SJCRH30 (cell line): ENCODE measurements around the gene PDZD2. TPM values are rescaled to one million over a fixed set of nuclear protein-coding genes. Genes with fewer than 3 reads are reported as not detected.

Source experiments
- DNase-seq, 2 experiments: peaks; one replicate each; pipeline ENCODE4 v3.0.0-alpha.2; 2015 to 2020
- H3K27ac ChIP-seq: fragments of 250-450 bp; sonication (Bioruptor Pico); 2 replicates; pipeline ENCODE4 v1.5.1; 2020; ENCODE audit warnings: mild to moderate bottlenecking, moderate library complexity
- H3K27me3 ChIP-seq: fragments of 250-450 bp; sonication (Bioruptor Pico); 2 replicates; pipeline ENCODE4 v1.5.1; 2020; ENCODE audit warnings: mild to moderate bottlenecking, moderate library complexity
- H3K36me3 ChIP-seq: fragments of 250-450 bp; sonication (Bioruptor Pico); 2 replicates; pipeline ENCODE4 v1.5.1; 2020; ENCODE audit warnings: mild to moderate bottlenecking, moderate library complexity
- H3K4me1 ChIP-seq: fragments of 250-450 bp; sonication (Bioruptor Pico); 2 replicates; pipeline ENCODE4 v1.5.1; 2020; ENCODE audit warnings: mild to moderate bottlenecking, moderate library complexity
- H3K4me3 ChIP-seq: fragments of 250-450 bp; sonication (Bioruptor Pico); 2 replicates; pipeline ENCODE4 v1.5.1; 2020; ENCODE audit warnings: mild to moderate bottlenecking, moderate library complexity
- H3K9me3 ChIP-seq: fragments of 250-450 bp; sonication (Bioruptor Pico); replicated peaks from 2 replicates; pipeline ENCODE4 v1.5.1; 2020; ENCODE audit warnings: mild to moderate bottlenecking, moderate library complexity
- total RNA-seq: library from RNA; depleted of rRNA; stranded (reverse); fragments of >200 nt; shearing (Covaris generic); gene quantifications from 2 replicates; pipeline ENCODE4 v1.2.3, GENCODE V29; 2014

The PDZD2 gene
- total RNA-seq, 1 experiment from 2014 or later, result 0.47 TPM

- Histone ChIP-seq H3K27me3 (no peaks in the 10 kb centered on the region), H3K4me3 (no peak overlapping the region), H3K4me1 (no peaks in the 10 kb centered on the region), H3K9me3 (no peaks in the 10 kb centered on the region), H3K36me3 (no peaks in the 10 kb centered on the region), H3K27ac (no peak overlapping the region)
- no peak for DNase-seq
Measured at GRCh38 chr5:31911291-31912265, 272.6 kb downstream of the PDZD2 start.

- Histone ChIP-seq H3K4me3 (no peak overlapping the region), H3K36me3 (no peaks in the 10 kb centered on the region), H3K27me3 (no peaks in the 10 kb centered on the region), H3K4me1 (no peaks in the 10 kb centered on the region), H3K27ac (no peak overlapping the region), H3K9me3 (no peaks in the 10 kb centered on the region)
- DNase-seq, result no peak
Measured at GRCh38 chr5:31913808-31914207, 274.9 kb downstream of the PDZD2 start.

GRCh38 chr5:31916327-31916726 is 277.4 kb downstream of the PDZD2 start:
- no peaks in the 10 kb centered on the region for H3K4me1 ChIP-seq
- H3K4me3 ChIP-seq, result no peak overlapping the region
- no peaks in the 10 kb centered on the region for H3K9me3 ChIP-seq
- H3K27me3 ChIP-seq, result no peaks in the 10 kb centered on the region; the same call in 1 of the 2 replicates
- H3K36me3 ChIP-seq, result no peaks in the 10 kb centered on the region
- no peak for DNase-seq
- H3K27ac ChIP-seq, result no peak overlapping the region

GRCh38 chr5:31918739-31919138 is 279.8 kb downstream of the PDZD2 start:
- no peaks in the 10 kb centered on the region for H3K4me1 ChIP-seq
- H3K27ac ChIP-seq, result no peak overlapping the region

GRCh38 chr5:31921852-31922305 is 282.9 kb downstream of the PDZD2 start:
- no peaks in the 10 kb centered on the region for H3K9me3 ChIP-seq
- H3K36me3 ChIP-seq, result no peaks in the 10 kb centered on the region
- no peak overlapping the region for H3K27ac ChIP-seq
- no peaks in the 10 kb centered on the region; the same call in 1 of the 2 replicates for H3K27me3 ChIP-seq
- H3K4me3 ChIP-seq, result no peak overlapping the region
- H3K4me1 ChIP-seq, result no peaks in the 10 kb centered on the region
- no peak for DNase-seq

More at GRCh38 chr5:31918739-31919138, 279.8 kb downstream of the PDZD2 start:
- no peak overlapping the region for H3K4me3 ChIP-seq
- no peak for DNase-seq
- H3K36me3 ChIP-seq, result no peaks in the 10 kb centered on the region
- H3K27me3 ChIP-seq, result no peaks in the 10 kb centered on the region; the same call in 1 of the 2 replicates
- H3K9me3 ChIP-seq, result no peaks in the 10 kb centered on the region

- Histone ChIP-seq H3K4me3 (no peak overlapping the region), H3K4me1 (no peaks in the 10 kb centered on the region)
Measured at GRCh38 chr5:31924005-31924404, 285.1 kb downstream of the PDZD2 start.

GRCh38 chr5:31931874-31932273 is 292.9 kb downstream of the PDZD2 start:
- no peaks in the 10 kb centered on the region for H3K4me1 ChIP-seq
- H3K9me3 ChIP-seq, result no peaks in the 10 kb centered on the region
- no peak for DNase-seq
- no peaks in the 10 kb centered on the region for H3K36me3 ChIP-seq
- no peak overlapping the region for H3K27ac ChIP-seq
- H3K4me3 ChIP-seq, result no peak overlapping the region
- H3K27me3 ChIP-seq, result no peaks in the 10 kb centered on the region

More at GRCh38 chr5:31924005-31924404, 285.1 kb downstream of the PDZD2 start:
- Histone ChIP-seq H3K36me3 (no peaks in the 10 kb centered on the region), H3K9me3 (no peaks in the 10 kb centered on the region), H3K27me3 (no peaks in the 10 kb centered on the region; the same call in 1 of the 2 replicates), H3K27ac (no peak overlapping the region)
- DNase-seq, result no peak

GRCh38 chr5:31934156-31934555 is 295.2 kb downstream of the PDZD2 start:
- 0 out of 2 replicates have a peak, but pooled peaks cover 4% of the 10 kb centered on the region for H3K27me3 ChIP-seq
- H3K4me1 ChIP-seq, result no peaks in the 10 kb centered on the region
- no peaks in the 10 kb centered on the region for H3K9me3 ChIP-seq
- DNase-seq, result no peak
- H3K36me3 ChIP-seq, result no peaks in the 10 kb centered on the region
- H3K4me3 ChIP-seq, result no peak overlapping the region
- no peak overlapping the region for H3K27ac ChIP-seq

- Histone ChIP-seq H3K9me3 (no peaks in the 10 kb centered on the region), H3K27ac (no peak overlapping the region), H3K36me3 (no peaks in the 10 kb centered on the region), H3K4me1 (no peaks in the 10 kb centered on the region), H3K4me3 (no peak overlapping the region), H3K27me3 (0 out of 2 replicates have a peak, but pooled peaks cover 4% of the 10 kb centered on the region)
- DNase-seq, result peak in 1 of 2 experiments; percentile 23
Measured at GRCh38 chr5:31935496-31936369, 296.8 kb downstream of the PDZD2 start.

GRCh38 chr5:31936683-31937082 is 297.8 kb downstream of the PDZD2 start:
- H3K4me3 ChIP-seq, result no peak overlapping the region
- no peak for DNase-seq
- H3K27me3 ChIP-seq, result 0 out of 2 replicates have a peak, but pooled peaks cover 4% of the 10 kb centered on the region
- no peaks in the 10 kb centered on the region for H3K4me1 ChIP-seq
- no peak overlapping the region for H3K27ac ChIP-seq
- H3K9me3 ChIP-seq, result no peaks in the 10 kb centered on the region
- no peaks in the 10 kb centered on the region for H3K36me3 ChIP-seq

- DNase-seq, result no peak
- Histone ChIP-seq H3K36me3 (no peaks in the 10 kb centered on the region), H3K4me3 (no peak overlapping the region), H3K27me3 (0 out of 2 replicates have a peak, but pooled peaks cover 4% of the 10 kb centered on the region), H3K27ac (no peak overlapping the region), H3K9me3 (no peaks in the 10 kb centered on the region), H3K4me1 (no peaks in the 10 kb centered on the region)
Measured at GRCh38 chr5:31937226-31937625, 298.3 kb downstream of the PDZD2 start.

GRCh38 chr5:31937703-31938102 is 298.8 kb downstream of the PDZD2 start:
- Histone ChIP-seq H3K4me1 (no peaks in the 10 kb centered on the region), H3K4me3 (no peak overlapping the region), H3K27me3 (0 out of 2 replicates have a peak, but pooled peaks cover 4% of the 10 kb centered on the region), H3K36me3 (no peaks in the 10 kb centered on the region), H3K9me3 (no peaks in the 10 kb centered on the region), H3K27ac (no peak overlapping the region)
- DNase-seq, result no peak

- Histone ChIP-seq H3K27me3 (0 out of 2 replicates have a peak, but pooled peaks cover 4% of the 10 kb centered on the region), H3K27ac (no peak overlapping the region), H3K36me3 (no peaks in the 10 kb centered on the region), H3K4me1 (no peaks in the 10 kb centered on the region), H3K9me3 (no peaks in the 10 kb centered on the region), H3K4me3 (no peak overlapping the region)
- no peak for DNase-seq
Measured at GRCh38 chr5:31939151-31939550, 300.2 kb downstream of the PDZD2 start.

GRCh38 chr5:31941151-31941755 is 302.3 kb downstream of the PDZD2 start:
- DNase-seq, result no peak
- Histone ChIP-seq H3K4me1 (no peaks in the 10 kb centered on the region), H3K4me3 (no peak overlapping the region), H3K9me3 (no peaks in the 10 kb centered on the region), H3K36me3 (no peaks in the 10 kb centered on the region), H3K27ac (no peak overlapping the region), H3K27me3 (0 out of 2 replicates have a peak, but pooled peaks cover 6% of the 10 kb centered on the region)
